MCF 10A (cell line): Measurements from ENCODE around the gene SERPINB8. TPM values are rescaled to one million over a fixed set of nuclear protein-coding genes. Genes with fewer than 3 reads are reported as not detected.

Experiments used
- BruUV-seq: library from RNA; stranded (reverse); fragments of 400-500 nt; replicated peaks from 2 replicates; lab custom pipeline; 2021; lab: Mats Ljungman, UMichigan
- CTCF ChIA-PET: fragments of 300-600 bp; sonication (Branson Sonifier 250); formaldehyde crosslinking; extraction: SDS; loops from one replicate; lab custom pipeline; 2021; ENCODE audit warnings: antibody characterized with exemption, inconsistent platforms; lab: Yijun Ruan, JAX
- POLR2A ChIA-PET: fragments of 300-600, 350-650 bp; sonication (Branson Sonifier 250); formaldehyde crosslinking; extraction: SDS; loops from one replicate; lab custom pipeline; 2020; ENCODE audit warnings: antibody characterized with exemption, inconsistent platforms; lab: Yijun Ruan, JAX
- DNase-seq: peaks from one replicate; pipeline ENCODE4 v3.0.0-alpha.2; 2018; ENCODE audit not compliant: unreplicated experiment
- H3K27ac Mint-ChIP-seq: one replicate; pipeline ENCODE4 v1.8.0; 2022; ENCODE audit warnings: mild to moderate bottlenecking, low read depth, mixed read lengths; ENCODE audit not compliant: unreplicated experiment
- H3K27me3 Mint-ChIP-seq: one replicate; pipeline ENCODE4 v1.8.0; 2022; ENCODE audit warnings: mixed read lengths; ENCODE audit not compliant: insufficient read depth, unreplicated experiment
- H3K36me3 Mint-ChIP-seq: one replicate; pipeline ENCODE4 v1.8.0; 2022; ENCODE audit warnings: mild to moderate bottlenecking, moderate library complexity, mixed read lengths; ENCODE audit not compliant: insufficient read depth, unreplicated experiment
- H3K4me1 Mint-ChIP-seq: one replicate; pipeline ENCODE4 v1.8.0; 2022; ENCODE audit warnings: mixed read lengths; ENCODE audit not compliant: insufficient read depth, unreplicated experiment
- H3K4me3 Mint-ChIP-seq: one replicate; pipeline ENCODE4 v1.8.0; 2022; ENCODE audit warnings: mild to moderate bottlenecking, moderate library complexity, mixed read lengths; ENCODE audit not compliant: unreplicated experiment
- H3K9me3 Mint-ChIP-seq: one replicate; pipeline ENCODE4 v1.8.0; 2022; ENCODE audit warnings: mixed read lengths; ENCODE audit not compliant: unreplicated experiment
- CTCF ChIP-seq: fragments of 200-600 bp; IDR thresholded peaks from one replicate; pipeline ENCODE4 v1.8.0; 2022; ENCODE audit warnings: antibody characterized with exemption, mild to moderate bottlenecking; ENCODE audit not compliant: unreplicated experiment
- intact Hi-C: fragments of 100-400 bp; cut with micrococcal nuclease; formaldehyde crosslinking; loops from 2 replicates; pipeline ENCODE4 v1.14.1; 2022
- total RNA-seq: library from RNA; stranded (reverse); gene quantifications from 2 replicates; pipeline ENCODE4 v1.2.3, GENCODE V29; 2022

SERPINB8 gene
- total RNA-seq, 1 experiment from 2014 or later, result 58.0 TPM

- no peak for DNase-seq
- no peak for TF ChIP-seq CTCF
- H3K27ac Mint-ChIP-seq, result no peak overlapping the region
- H3K9me3 Mint-ChIP-seq, result no peaks in the 10 kb centered on the region
- H3K4me3 Mint-ChIP-seq, result no peak overlapping the region
- H3K4me1 Mint-ChIP-seq, result no peaks in the 10 kb centered on the region
- no TSS peak for BruUV-seq
- no peaks in the 10 kb centered on the region for H3K36me3 Mint-ChIP-seq
- peaks cover 20% of the 10 kb centered on the region for H3K27me3 Mint-ChIP-seq
- POLR2A ChIA-PET, result no interaction called here
- intact Hi-C loops, result no loop called here
- CTCF ChIA-PET, result no interaction called here
Observed at GRCh38 chr18:64002581-64002980, 32.7 kb downstream of the SERPINB8 start.

GRCh38 chr18:64009305-64009704 lies 39.4 kb downstream of the SERPINB8 start:
- H3K9me3 Mint-ChIP-seq, result no peaks in the 10 kb centered on the region
- H3K27me3 Mint-ChIP-seq, result peaks cover 57% of the 10 kb centered on the region
- no TSS peak for BruUV-seq
- intact Hi-C loops, result no loop called here
- TF ChIP-seq CTCF, result no peak
- no peaks in the 10 kb centered on the region for H3K36me3 Mint-ChIP-seq
- no peaks in the 10 kb centered on the region for H3K4me1 Mint-ChIP-seq
- no peak overlapping the region for H3K4me3 Mint-ChIP-seq
- ChIA-PET POLR2A (no interaction called here), CTCF (interaction anchor here (0.5 to 2.9 kb wide), 3 partner anchors 10 to 587 kb away, joined by 3 to 12 read pairs (median 3); no protein-coding TSS in a partner anchor)
- H3K27ac Mint-ChIP-seq, result no peak overlapping the region
- DNase-seq, result no peak

- no peak overlapping the region for H3K4me3 Mint-ChIP-seq
- ChIA-PET CTCF (interaction anchor here (1.0 to 2.9 kb wide), 2 partner anchors 16 to 163 kb away, joined by 3 to 12 read pairs; no protein-coding TSS in a partner anchor), POLR2A (no interaction called here)
- H3K27ac Mint-ChIP-seq, result no peak overlapping the region
- no peaks in the 10 kb centered on the region for H3K36me3 Mint-ChIP-seq
- intact Hi-C loops, result no loop called here
- H3K4me1 Mint-ChIP-seq, result no peaks in the 10 kb centered on the region
- DNase-seq, result no peak
- no TSS peak for BruUV-seq
- no peaks in the 10 kb centered on the region for H3K9me3 Mint-ChIP-seq
- peaks cover 68% of the 10 kb centered on the region for H3K27me3 Mint-ChIP-seq
- TF ChIP-seq CTCF, result no peak
Observed at GRCh38 chr18:64011513-64011912, 41.6 kb downstream of the SERPINB8 start.

GRCh38 chr18:64017870-64018269 lies 48.0 kb downstream of the SERPINB8 start:
- no TSS peak for BruUV-seq
- peak; percentile 51 for TF ChIP-seq CTCF
- intact Hi-C loops, result loop anchor here (5.0 kb wide), 1 partner anchor 389 kb away; no protein-coding TSS in a partner anchor
- no peak overlapping the region for H3K27ac Mint-ChIP-seq
- ChIA-PET POLR2A (no interaction called here), CTCF (interaction anchor here (0.6 to 1.8 kb wide), 13 partner anchors 12 to 1771 kb away, joined by 3 to 13 read pairs (median 3); no protein-coding TSS in a partner anchor)
- peak; percentile 62 for DNase-seq
- H3K27me3 Mint-ChIP-seq, result peaks cover 79% of the 10 kb centered on the region
- H3K9me3 Mint-ChIP-seq, result no peaks in the 10 kb centered on the region
- H3K4me1 Mint-ChIP-seq, result no peaks in the 10 kb centered on the region
- H3K4me3 Mint-ChIP-seq, result no peak overlapping the region
- no peaks in the 10 kb centered on the region for H3K36me3 Mint-ChIP-seq
